ENCODE data around the gene MCL1. TPM values are rescaled to one million over a fixed set of nuclear protein-coding genes. Genes with fewer than 3 reads are reported as not detected.

MCL1 gene
- total RNA-seq, 1 experiment from 2014 or later = 145 TPM

GRCh38 chr1:150549496-150550221 lies 29.8 kb downstream of the MCL1 start:
- Histone ChIP-seq H3K79me2 (ENCODE audit: low read depth) (no peaks in the 10 kb centered on the region), H3K9me2 (ENCODE audit: insufficient read depth) (no peaks in the 10 kb centered on the region), H3K27ac (peak overlapping the region; percentile 65), H3K27me3 (ENCODE audit: insufficient read depth, low read depth) (no peaks in the 10 kb centered on the region), H3K36me3 (ENCODE audit: low read depth) (no peaks in the 10 kb centered on the region), H2AFZ (no peak overlapping the region), H3K9me3 (ENCODE audit: insufficient read depth, low read depth) (no peaks in the 10 kb centered on the region), H3K4me3 (peak overlapping the region; percentile 54; the same call in 1 of the 2 replicates), H4K20me1 (ENCODE audit: insufficient read depth) (no peaks in the 10 kb centered on the region), H3K4me2 (peak overlapping the region; percentile 78), H3K4me1 (replicated peaks; ENCODE audit: insufficient read depth) (peaks cover 46% of the 10 kb centered on the region), H3F3A (ENCODE audit: insufficient read depth, low read depth) (peaks cover 46% of the 10 kb centered on the region)
- TF ChIP-seq CTCF (conservative IDR thresholded peaks at IDR 0.05) = no peak
- no peak for TF ChIP-seq EZH2 (IDR thresholded peaks at IDR 0.05; ENCODE audit: low read depth)
- BruUV-seq (replicated peaks) = no TSS peak
- ChIA-PET POLR2A (ENCODE audit: unreplicated experiment) (interaction anchor here (0.6 to 0.7 kb wide), 2 partner anchors 10 to 80 kb away, joined by 4 read pairs; partner anchors contain the start of gene ENSA), CTCF (interaction anchor here (0.6 to 0.7 kb wide), 2 partner anchors 279 to 510 kb away, joined by 3 to 4 read pairs; partner anchors contain the start of gene CDC42SE1)
- DNase-seq = no peak
- intact Hi-C loops (cut with micrococcal nuclease; ENCODE audit: unreplicated experiment) = loop anchor here (5.0 kb wide), 1 partner anchor 62 kb away; the partner anchor contains the start of gene TARS2

GRCh38 chr1:150548632-150549495 lies 30.5 kb downstream of the MCL1 start, which contains the start of gene ADAMTSL4:
Gene ADAMTSL4 (plus strand): TSS chr1:150549408. CDS start chr1:150552289, 2,881 bp downstream.
- no TSS peak for BruUV-seq (replicated peaks)
- peak within 1 kb of the TSS; percentile 54 for H3K4me3 ChIP-seq
- H3K4me1 ChIP-seq (replicated peaks; ENCODE audit: insufficient read depth) = peaks cover 44% of the 10 kb centered on the region
- peak within 1 kb of the TSS; percentile 65 for H3K27ac ChIP-seq
- H3K4me2 ChIP-seq = peak within 1 kb of the TSS; percentile 78
- peak; percentile 60 to 71 for DNase-seq
- intact Hi-C loops (cut with micrococcal nuclease; ENCODE audit: unreplicated experiment) = no loop called here
- TF ChIP-seq CTCF (conservative IDR thresholded peaks at IDR 0.05) (no peak), EZH2 (IDR thresholded peaks at IDR 0.05; ENCODE audit: low read depth) (no peak)
- no peaks in the 10 kb centered on the region for H3K9me2 ChIP-seq (ENCODE audit: insufficient read depth)
- POLR2A ChIA-PET (ENCODE audit: unreplicated experiment) = interaction anchor here (0.5 to 1.0 kb wide), 5 partner anchors 10 to 645 kb away, joined by 3 to 4 read pairs (median 4); partner anchors contain the start of gene ENSA
- H2AFZ ChIP-seq = peak within 1 kb of the TSS; percentile 76
- peaks cover 44% of the 10 kb centered on the region for H3F3A ChIP-seq (ENCODE audit: insufficient read depth, low read depth)
- CTCF ChIA-PET = interaction anchor here (0.6 to 0.8 kb wide), 3 partner anchors 11 to 510 kb away, joined by 3 to 4 read pairs (median 4); partner anchors contain the start of genes CDC42SE1 and CIART
- H3K27me3 ChIP-seq (ENCODE audit: insufficient read depth, low read depth) = no peaks in the 10 kb centered on the region
- H3K36me3 ChIP-seq (ENCODE audit: low read depth) = no peaks in the 10 kb centered on the region
- no peaks in the 10 kb centered on the region for H4K20me1 ChIP-seq (ENCODE audit: insufficient read depth)
- no peaks in the 10 kb centered on the region for H3K9me3 ChIP-seq (ENCODE audit: insufficient read depth, low read depth)
- no peaks in the 10 kb centered on the region for H3K79me2 ChIP-seq (ENCODE audit: low read depth)

GRCh38 chr1:150548324-150548631 lies 31.1 kb downstream of the MCL1 start:
- POLR2A ChIA-PET (ENCODE audit: unreplicated experiment) = interaction anchor here (0.6 to 1.0 kb wide), 2 partner anchors 12 to 168 kb away, joined by 3 to 4 read pairs; no protein-coding TSS in a partner anchor
- H2AFZ ChIP-seq = peak overlapping the region; percentile 76
- CTCF ChIA-PET = interaction anchor here (0.8 kb wide), 1 partner anchor 10 kb away, joined by 4 read pairs; no protein-coding TSS in a partner anchor
- peak overlapping the region; percentile 78 for H3K4me2 ChIP-seq
- DNase-seq = no peak
- H3K9me2 ChIP-seq (ENCODE audit: insufficient read depth) = no peaks in the 10 kb centered on the region
- no peaks in the 10 kb centered on the region for H3K27me3 ChIP-seq (ENCODE audit: insufficient read depth, low read depth)
- peaks cover 38% of the 10 kb centered on the region for H3F3A ChIP-seq (ENCODE audit: insufficient read depth, low read depth)
- H3K27ac ChIP-seq = 0 out of 2 replicates have a peak overlapping the region, but pooled peaks have one; percentile 17
- H4K20me1 ChIP-seq (ENCODE audit: insufficient read depth) = no peaks in the 10 kb centered on the region
- intact Hi-C loops (cut with micrococcal nuclease; ENCODE audit: unreplicated experiment) = no loop called here
- peak overlapping the region; percentile 54 for H3K4me3 ChIP-seq
- H3K36me3 ChIP-seq (ENCODE audit: low read depth) = no peaks in the 10 kb centered on the region
- no peak for TF ChIP-seq EZH2 (IDR thresholded peaks at IDR 0.05; ENCODE audit: low read depth)
- no peak for TF ChIP-seq CTCF (conservative IDR thresholded peaks at IDR 0.05)
- no peaks in the 10 kb centered on the region for H3K9me3 ChIP-seq (ENCODE audit: insufficient read depth, low read depth)
- no peaks in the 10 kb centered on the region for H3K79me2 ChIP-seq (ENCODE audit: low read depth)
- no TSS peak for BruUV-seq (replicated peaks)
- H3K4me1 ChIP-seq (replicated peaks; ENCODE audit: insufficient read depth) = peaks cover 38% of the 10 kb centered on the region
